Measurements from ENCODE around the gene METTL26. TPM values are rescaled to one million over a fixed set of nuclear protein-coding genes. Genes with fewer than 3 reads are reported as not detected.

METTL26 gene
- total and polyA plus RNA-seq, 11 donors: 39.6 to 187 (median 58.5) TPM

GRCh38 chr16:635573-636205, 416 bp downstream of the METTL26 start:
- 0 to 11% (median 5%) methylated on average over 7 to 55 of the region's 55 CpGs for WGBS, 4 donors
- DNase-seq (no peak), ATAC-seq (no peak)
- Histone ChIP-seq H3K4me3 (peak overlapping the region; percentile 69 to 94 (median 82)), H3K27me3 (no peaks in the 10 kb centered on the region), H3K9me3 (no peaks in the 10 kb centered on the region), H3K36me3 (peaks cover 0 to 16% (median 0%) of the 10 kb centered on the region in 9 donors), H3K4me1 (peaks cover 3 to 37% (median 24%) of the 10 kb centered on the region in 12 donors), H3K27ac (peak overlapping the region in 11 of 12 donors; percentile 94 to 100 (median 97))
- TF ChIP-seq POLR2A (IDR thresholded peaks at IDR 0.05) (no peak), CTCF (IDR thresholded peaks at IDR 0.05) (no peak)
- intact Hi-C loops (cut with DNase I): loop anchor here in 3 of 10 donors (1.0 to 2.0 kb wide), 3 partner anchors 45 to 46 kb away; partner anchors contain the start of gene RAB40C (in 2 of the 3)

- DNase-seq (no peak), ATAC-seq (no peak)
- peak overlapping the region in 10 of 12 donors; percentile 69 to 94 (median 84) for H3K4me3 ChIP-seq
- peaks cover 3 to 44% (median 31%) of the 10 kb centered on the region in 12 donors for H3K4me1 ChIP-seq
- H3K27me3 ChIP-seq: no peaks in the 10 kb centered on the region
- no peaks in the 10 kb centered on the region for H3K9me3 ChIP-seq
- H3K27ac ChIP-seq: no peak overlapping the region
- peaks cover 0 to 16% (median 0%) of the 10 kb centered on the region in 9 donors for H3K36me3 ChIP-seq
- no peak for TF ChIP-seq POLR2A (IDR thresholded peaks at IDR 0.05)
- TF ChIP-seq CTCF (IDR thresholded peaks at IDR 0.05): no peak
- WGBS, 4 donors: 88 to 95% (median 91%) methylated on average over 6 to 7 of the region's 7 CpGs
- intact Hi-C loops (cut with DNase I): loop anchor here in 1 of 10 donors (5.0 kb wide), 1 partner anchor 38 kb away; no protein-coding TSS in a partner anchor
These were observed 1.1 kb downstream of the METTL26 start for GRCh38 chr16:634996-635395.

GRCh38 chr16:634051-634670, 1.9 kb downstream of the METTL26 start:
- Histone ChIP-seq H3K4me3 (no peak overlapping the region), H3K27ac (no peak overlapping the region), H3K36me3 (peaks cover 0 to 16% (median 0%) of the 10 kb centered on the region in 9 donors), H3K27me3 (no peaks in the 10 kb centered on the region), H3K9me3 (no peaks in the 10 kb centered on the region), H3K4me1 (peaks cover 3 to 51% (median 39%) of the 10 kb centered on the region in 12 donors)
- WGBS, 4 donors: 92 to 96% (median 94%) methylated on average over 4 to 22 of the region's 22 CpGs
- intact Hi-C loops (cut with DNase I): loop anchor here in 1 of 10 donors (5.0 kb wide), 1 partner anchor 37 kb away; no protein-coding TSS in a partner anchor
- no peak for TF ChIP-seq POLR2A (IDR thresholded peaks at IDR 0.05)
- no peak for TF ChIP-seq CTCF (IDR thresholded peaks at IDR 0.05)
- DNase-seq (no peak), ATAC-seq (no peak)

All from heart left ventricle (tissue), 16 donors.